GM10248 (cell line): Measurements from ENCODE around the gene AMMECR1.

Experiments
- CTCF ChIA-PET: fragments of 300-600 bp; sonication (Branson Sonifier 250); formaldehyde crosslinking; extraction: SDS; loops from one replicate; lab custom pipeline; 2021; ENCODE audit warnings: antibody characterized with exemption; lab: Yijun Ruan, JAX
- POLR2A ChIA-PET: fragments of 350-650 bp; sonication (Branson Sonifier 250); formaldehyde crosslinking; extraction: SDS; loops from one replicate; lab custom pipeline; 2020; ENCODE audit warnings: antibody characterized with exemption; lab: Yijun Ruan, JAX
- DNase-seq: peaks from one replicate; pipeline ENCODE4 v3.0.0; 2012; ENCODE audit errors: extremely low spot score
- CTCF ChIP-seq: IDR thresholded peaks from 2 replicates; pipeline ENCODE4 v1.5.1; 2012; ENCODE audit warnings: mild to moderate bottlenecking, low read depth; ENCODE audit errors: extremely low read depth, missing control alignments, control extremely low read depth

Gene AMMECR1

GRCh38 chrX:110175146-110175545, 142.7 kb downstream of the AMMECR1 start:
- TF ChIP-seq CTCF: no peak
- DNase-seq: no peak
- ChIA-PET CTCF (interaction anchor here (1.0 to 3.5 kb wide), 5 partner anchors 7 to 29 kb away, joined by 3 to 14 read pairs (median 5); no protein-coding TSS in a partner anchor), POLR2A (no interaction called here)

GRCh38 chrX:110173192-110174175, 144.4 kb downstream of the AMMECR1 start:
- ChIA-PET POLR2A (no interaction called here), CTCF (interaction anchor here (2.0 to 22.4 kb wide), 3 partner anchors 13 to 241 kb away, joined by 7 to 450 read pairs (median 22); no protein-coding TSS in a partner anchor)
- DNase-seq: no peak
- TF ChIP-seq CTCF: no peak

- POLR2A ChIA-PET: no interaction called here
- peak; percentile 79 for DNase-seq
- no peak for TF ChIP-seq CTCF
- CTCF ChIA-PET: interaction anchor here (1.0 to 22.4 kb wide), 6 partner anchors 10 to 242 kb away, joined by 3 to 450 read pairs (median 6); no protein-coding TSS in a partner anchor
Observed at GRCh38 chrX:110172215-110172614, 145.7 kb downstream of the AMMECR1 start.

GRCh38 chrX:110171442-110171841, 146.4 kb downstream of the AMMECR1 start:
- no peak for TF ChIP-seq CTCF
- POLR2A ChIA-PET: no interaction called here
- DNase-seq: no peak
- CTCF ChIA-PET: interaction anchor here (1.2 to 22.4 kb wide), 5 partner anchors 11 to 243 kb away, joined by 3 to 450 read pairs (median 7); no protein-coding TSS in a partner anchor

- ChIA-PET CTCF (interaction anchor here (2.1 to 22.4 kb wide), 3 partner anchors 9 to 244 kb away, joined by 5 to 450 read pairs (median 22); no protein-coding TSS in a partner anchor), POLR2A (no interaction called here)
- TF ChIP-seq CTCF: no peak
- no peak for DNase-seq
Observed at GRCh38 chrX:110170029-110170428, 147.9 kb downstream of the AMMECR1 start.

- ChIA-PET CTCF (interaction anchor here (0.7 to 22.4 kb wide), 11 partner anchors 7 to 246 kb away, joined by 3 to 450 read pairs (median 4); no protein-coding TSS in a partner anchor), POLR2A (no interaction called here)
- no peak for TF ChIP-seq CTCF
- DNase-seq: no peak
Observed at GRCh38 chrX:110168585-110168984, 149.3 kb downstream of the AMMECR1 start.
